ENCODE data around the gene POLDIP2.

Gene POLDIP2

GRCh38 chr17:28357061-28357900 is at the start of gene POLDIP2:
TSS of gene POLDIP2 (minus strand) at chr17:28357527. CDS start at chr17:28357448, 79 bp downstream.
- peak; percentile 96 for DNase-seq

- DNase-seq: no peak
These were observed 49.1 kb upstream of the POLDIP2 start for GRCh38 chr17:28406473-28406814.

DNA sequence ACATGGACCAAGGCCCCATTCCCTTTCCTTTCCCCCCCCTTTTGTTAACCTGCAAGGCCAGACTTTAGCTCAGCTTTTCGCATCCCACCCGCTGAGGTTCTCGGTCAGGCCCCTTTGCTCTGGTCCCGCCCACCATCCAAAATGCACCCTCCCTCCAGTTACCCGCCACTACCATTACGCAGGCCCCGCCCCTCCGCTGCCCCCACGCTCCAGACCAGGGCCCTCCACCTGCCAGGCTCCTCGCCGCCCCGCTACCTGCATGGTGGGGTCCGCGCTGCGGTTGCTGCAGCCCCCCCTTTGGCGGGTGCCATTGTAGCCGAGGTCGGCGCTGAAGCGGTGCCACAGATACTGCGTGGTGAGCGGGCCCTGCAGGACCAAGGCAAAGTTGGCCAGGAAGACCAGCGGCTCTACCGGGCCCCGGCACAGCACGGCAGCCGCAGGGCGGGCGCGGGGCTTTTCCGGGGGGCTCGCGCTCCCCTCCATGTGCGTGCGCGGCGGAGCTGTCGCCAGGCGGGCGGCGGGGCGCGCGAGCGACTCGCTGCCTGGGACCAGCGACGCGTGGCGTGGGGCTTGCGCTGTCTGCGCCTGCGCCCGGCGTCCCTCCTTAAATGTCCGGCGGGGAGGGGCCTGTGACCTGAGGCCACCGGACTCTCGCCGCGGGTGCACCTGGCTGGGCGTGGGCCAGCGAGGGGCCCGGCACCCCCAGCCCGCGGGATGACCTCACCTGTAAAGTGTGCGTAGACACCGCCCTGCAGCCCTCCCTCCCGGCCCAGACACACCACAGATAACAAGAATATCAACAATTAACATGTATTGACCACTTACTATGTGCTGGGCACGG is 48.5 kb upstream of the POLDIP2 start, which contains the start of gene SLC46A1:
SLC46A1 (minus strand) TSS at position 581 of the 841 bp plus-strand sequence; CDS start at position 483, 98 bp downstream.
- peak; percentile 83 for DNase-seq

GRCh38 chr17:28404812-28405570 is 47.7 kb upstream of the POLDIP2 start:
- DNase-seq: no peak

DNA sequence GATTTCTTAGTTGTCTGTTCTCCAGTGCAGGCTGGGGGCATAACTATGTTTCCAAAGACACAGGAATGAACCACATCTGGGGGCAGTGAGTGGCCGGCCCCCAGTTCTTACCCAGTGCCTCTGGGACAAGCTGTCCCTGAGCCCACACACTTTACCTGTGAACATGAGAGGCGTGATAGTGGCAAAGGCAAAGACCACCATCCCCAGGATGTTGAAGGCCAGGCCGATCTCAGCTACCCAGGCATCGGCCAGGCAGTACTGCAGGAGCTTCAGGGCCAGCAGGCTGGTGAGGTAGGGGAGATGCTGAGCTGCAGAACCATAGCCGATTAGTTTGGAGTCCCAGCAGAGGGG is 47.1 kb upstream of the POLDIP2 start:
- DNase-seq: no peak

- DNase-seq: no peak
These were observed 46.7 kb upstream of the POLDIP2 start for GRCh38 chr17:28404007-28404406.

GRCh38 chr17:28402844-28403243 is 45.5 kb upstream of the POLDIP2 start:
- no peak for DNase-seq

- DNase-seq: no peak
These were observed 44.9 kb upstream of the POLDIP2 start for GRCh38 chr17:28402224-28402630.

GRCh38 chr17:28399808-28400207 is 42.5 kb upstream of the POLDIP2 start:
- DNase-seq: no peak

GRCh38 chr17:28398280-28398981 is 41.1 kb upstream of the POLDIP2 start:
- DNase-seq: no peak

- DNase-seq: no peak
These were observed 40.5 kb upstream of the POLDIP2 start for GRCh38 chr17:28397687-28398279.

- DNase-seq: no peak
These were observed 39.9 kb upstream of the POLDIP2 start for GRCh38 chr17:28397275-28397674.

DNA sequence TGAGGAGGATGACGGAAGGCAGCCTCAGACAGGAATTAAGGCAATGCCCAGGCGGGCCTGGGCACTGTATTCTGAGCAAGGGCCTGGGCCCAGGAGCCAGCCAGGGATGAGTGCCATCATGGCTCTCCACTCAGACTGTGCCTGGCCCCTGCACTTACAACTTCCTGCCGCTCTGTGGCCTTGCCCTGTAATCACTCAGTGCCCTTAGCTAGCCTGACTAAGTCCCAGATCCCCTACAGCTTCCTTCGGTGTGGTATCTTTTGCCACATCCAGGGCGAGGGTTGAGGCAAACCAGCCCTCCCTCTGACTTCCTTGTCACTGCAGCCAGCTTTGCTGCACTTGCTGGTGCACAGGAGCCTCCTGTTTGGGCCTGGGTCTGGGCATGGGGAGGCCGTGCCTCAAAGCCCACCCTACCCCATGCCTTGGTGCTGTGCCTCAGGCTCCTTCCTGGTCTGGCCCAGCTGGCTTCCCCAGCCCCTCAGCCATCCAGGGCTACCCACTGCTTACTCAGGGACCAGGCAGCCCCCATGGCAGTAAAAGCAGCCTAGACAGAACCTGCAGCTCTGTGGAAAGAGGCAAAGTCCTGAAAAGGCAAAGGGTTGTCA is 39.4 kb upstream of the POLDIP2 start:
- no peak for DNase-seq

DNA sequence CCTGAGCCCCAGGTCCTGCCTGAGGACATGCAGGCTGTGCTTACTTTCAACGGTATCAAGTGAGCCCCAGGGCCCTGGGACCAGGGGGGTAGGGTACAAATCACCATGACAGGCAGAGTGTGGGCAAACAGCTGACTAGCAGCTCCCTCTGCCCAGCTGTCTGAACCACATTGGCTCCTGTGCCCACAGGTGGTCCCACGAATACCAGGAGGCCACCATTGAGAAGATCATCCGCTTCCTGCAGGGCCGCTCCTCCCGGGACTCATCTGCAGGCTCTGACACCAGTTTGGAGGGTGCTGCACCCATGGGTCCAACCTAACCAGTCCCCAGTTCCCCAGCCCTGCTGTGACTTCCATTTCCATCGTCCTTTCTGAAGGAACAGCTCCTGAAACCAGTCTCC is 38.6 kb upstream of the POLDIP2 start:
- no peak for DNase-seq

DNA sequence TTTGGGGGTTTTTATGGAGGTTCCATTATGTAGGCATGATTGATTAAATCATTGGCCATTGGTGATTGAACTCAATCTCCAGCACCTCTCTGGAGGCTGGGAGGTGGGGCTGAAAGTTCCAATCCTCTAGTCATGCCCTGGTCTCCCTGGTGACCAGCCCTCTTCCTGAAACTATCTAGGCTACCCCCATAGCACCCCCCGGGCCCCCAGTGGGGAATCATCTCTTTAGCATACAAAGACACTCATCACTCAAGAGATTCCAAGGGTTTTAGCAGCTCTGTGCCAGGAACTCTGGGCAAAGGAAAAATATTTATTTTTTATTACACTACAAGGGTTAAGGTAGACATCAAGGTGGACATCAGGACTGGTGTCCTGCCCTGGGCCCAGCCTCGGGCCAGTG is 38.1 kb upstream of the POLDIP2 start:
- DNase-seq: no peak

GRCh38 chr17:28394337-28395116 is 37.2 kb upstream of the POLDIP2 start:
- no peak for DNase-seq

GRCh38 chr17:28392491-28392890 is 35.2 kb upstream of the POLDIP2 start:
- DNase-seq: no peak

- DNase-seq: no peak
These were observed 34.1 kb upstream of the POLDIP2 start for GRCh38 chr17:28391401-28391800.

DNA sequence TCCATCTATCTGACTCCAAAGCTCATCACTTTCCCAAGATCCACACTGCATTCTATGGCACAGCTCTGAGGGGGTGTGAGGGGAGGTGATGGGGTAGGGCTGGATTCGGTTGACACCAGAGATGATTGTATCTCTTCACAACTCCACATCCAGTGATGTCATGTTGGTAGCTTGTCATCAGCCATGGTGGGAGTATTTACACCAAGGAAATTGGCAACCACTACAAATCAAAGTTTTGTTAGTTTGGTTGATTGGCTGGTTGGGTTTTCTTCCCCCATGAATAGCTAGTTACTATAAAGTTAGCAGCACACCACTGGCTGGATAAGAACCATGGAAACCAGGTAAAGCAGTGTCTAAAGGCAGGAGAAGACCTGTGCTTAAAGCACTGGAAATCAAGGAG is 33.7 kb upstream of the POLDIP2 start:
- DNase-seq: no peak

- DNase-seq: no peak
These were observed 33.2 kb upstream of the POLDIP2 start for GRCh38 chr17:28390563-28390962.

- DNase-seq: no peak
These were observed 32.8 kb upstream of the POLDIP2 start for GRCh38 chr17:28390141-28390540.

Data from stimulated activated CD8-positive, alpha-beta memory T cell treated with anti-CD3 and anti-CD28 coated beads, Interleukin-4, amount 100 ng/mL, for 48 hours (primary cell).